SIG-M5 treated with dmso at 0.1 percent for 504 hours (cell line): ENCODE measurements around the gene DPM3.
"Not testable (repeated sequence)": the region's sequence is repeated elsewhere in the genome, so short reads cannot be mapped to it uniquely, and the experiment has no call there.

Experiments
- DNase-seq: peaks from one replicate; lab custom pipeline; 2025; ENCODE audit not compliant: unreplicated experiment; lab: John Stamatoyannopoulos, UW

The DPM3 gene

DNA sequence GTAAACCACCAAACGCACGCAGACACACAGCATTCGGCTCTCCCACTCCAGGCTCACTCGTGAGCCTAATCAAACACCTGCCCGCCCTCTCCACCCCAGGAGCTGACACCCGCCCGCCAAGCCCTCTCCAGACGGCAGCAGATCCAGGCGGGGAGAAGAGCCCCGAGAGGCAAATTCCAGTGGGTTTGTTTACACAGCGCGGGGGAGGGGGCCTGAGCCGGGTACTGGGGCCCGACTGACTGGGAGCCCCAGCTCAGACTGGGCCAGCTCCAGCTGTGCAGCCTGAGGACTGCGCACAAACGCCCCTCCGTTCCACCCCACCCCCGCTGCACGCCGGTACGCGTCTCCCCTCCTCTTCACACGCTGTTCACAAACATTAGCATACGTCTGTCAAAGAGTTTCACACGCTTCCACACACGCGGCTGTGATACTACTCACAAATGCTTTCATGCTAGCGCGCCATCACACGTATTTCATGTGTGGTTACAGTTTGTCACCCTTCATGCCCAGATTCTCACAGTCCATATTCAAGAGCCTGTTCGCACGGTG, 13.7 kb downstream of the DPM3 start:
- DNase-seq, result no peak

DNA sequence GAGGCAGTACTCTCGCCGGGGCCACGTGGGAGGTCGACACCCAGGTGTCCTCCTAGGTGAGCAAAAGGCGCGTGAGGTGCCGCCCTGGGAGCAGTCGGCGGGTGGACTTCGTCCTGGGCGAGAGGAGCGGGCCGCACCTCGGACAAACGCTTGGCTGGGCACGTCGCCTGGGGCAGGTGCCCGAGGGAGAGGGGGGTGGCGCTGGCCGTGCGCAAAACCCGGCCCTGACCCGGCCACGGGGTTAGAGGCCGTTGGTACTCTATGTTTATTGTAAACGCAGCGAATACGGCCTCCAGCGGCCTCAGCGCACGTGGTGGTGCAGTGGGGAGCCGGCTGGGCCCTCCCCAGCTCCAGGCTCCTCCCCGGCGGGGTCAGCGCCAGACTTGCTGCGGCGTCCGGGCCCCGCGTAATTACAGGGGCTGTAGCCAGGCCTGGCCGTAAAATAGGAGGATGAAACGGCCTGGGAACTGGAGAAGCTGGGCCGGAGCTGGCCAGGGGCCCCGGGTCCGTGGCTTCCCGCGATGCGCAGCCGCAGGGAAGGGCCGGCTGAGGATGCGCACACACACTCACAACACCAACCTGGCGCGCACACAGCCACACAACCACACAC, 14.3 kb downstream of the DPM3 start:
- no peak for DNase-seq

- no peak for DNase-seq
These were observed 14.8 kb downstream of the DPM3 start for GRCh38 chr1:155125511-155125945.

DNA sequence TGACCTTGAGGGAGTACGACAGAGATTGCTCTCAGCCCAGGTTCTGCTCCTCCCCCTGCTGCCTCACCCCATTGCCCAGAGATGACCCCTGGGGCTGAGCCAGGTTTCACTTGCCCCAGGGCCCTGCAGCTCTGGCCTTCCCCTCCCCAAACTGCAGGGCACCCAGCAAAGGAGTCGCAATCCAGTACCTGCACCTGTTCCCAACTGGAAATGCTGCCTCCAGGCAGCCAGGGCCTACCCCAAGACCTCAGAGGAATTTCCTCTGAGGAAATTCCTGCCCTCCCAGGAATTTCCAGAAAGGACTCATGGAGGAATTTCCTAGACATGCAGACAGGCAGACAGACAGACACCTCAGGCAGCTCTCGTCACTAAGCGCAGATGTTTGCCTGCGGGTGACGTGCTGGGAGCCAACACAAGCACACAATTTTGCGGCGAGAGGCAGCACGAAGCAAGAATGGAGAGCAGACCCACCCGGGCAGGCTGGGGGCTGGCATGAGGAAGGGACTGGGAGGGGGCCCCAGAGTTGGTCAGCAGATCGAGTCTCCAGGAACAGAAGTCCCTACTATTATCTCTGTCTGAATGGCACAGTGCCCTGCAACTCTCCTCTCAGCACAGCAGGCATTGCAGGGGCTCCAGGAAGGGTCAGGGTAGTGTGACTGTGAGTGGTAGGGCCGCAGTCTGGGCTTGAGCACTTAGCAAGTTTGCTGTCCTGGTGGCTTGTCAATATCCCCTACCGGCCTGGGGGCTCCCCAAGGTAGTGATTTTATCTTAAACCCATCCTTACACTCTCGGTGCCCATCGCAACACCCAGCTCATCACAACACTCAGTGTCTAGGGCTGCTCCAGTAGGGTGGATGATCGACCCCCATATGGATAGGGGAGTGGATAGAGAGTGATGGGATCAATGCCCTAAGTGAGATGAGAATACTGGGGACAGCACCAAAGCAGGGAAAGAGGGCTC, 15.5 kb downstream of the DPM3 start:
- no peak for DNase-seq

DNA sequence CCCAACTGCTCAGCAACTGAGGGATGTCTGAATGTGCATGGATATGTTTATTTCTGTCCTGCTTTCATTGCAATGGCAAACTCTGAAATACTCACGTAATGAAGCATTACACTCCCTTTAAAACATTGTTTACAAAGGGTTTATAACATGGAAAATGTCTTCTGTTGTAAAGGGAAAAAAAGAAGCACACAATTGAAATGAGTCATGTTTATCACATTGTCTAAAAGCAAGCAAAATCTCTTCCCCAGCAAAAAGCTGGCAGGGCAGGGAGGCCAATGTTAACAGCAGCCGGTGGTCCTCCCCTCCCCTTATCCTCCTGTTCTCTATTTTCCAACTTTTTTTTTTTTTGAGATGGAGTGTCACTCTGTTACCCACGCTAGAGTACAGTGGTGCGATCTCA, 16.5 kb downstream of the DPM3 start:
- no peak for DNase-seq

DNA sequence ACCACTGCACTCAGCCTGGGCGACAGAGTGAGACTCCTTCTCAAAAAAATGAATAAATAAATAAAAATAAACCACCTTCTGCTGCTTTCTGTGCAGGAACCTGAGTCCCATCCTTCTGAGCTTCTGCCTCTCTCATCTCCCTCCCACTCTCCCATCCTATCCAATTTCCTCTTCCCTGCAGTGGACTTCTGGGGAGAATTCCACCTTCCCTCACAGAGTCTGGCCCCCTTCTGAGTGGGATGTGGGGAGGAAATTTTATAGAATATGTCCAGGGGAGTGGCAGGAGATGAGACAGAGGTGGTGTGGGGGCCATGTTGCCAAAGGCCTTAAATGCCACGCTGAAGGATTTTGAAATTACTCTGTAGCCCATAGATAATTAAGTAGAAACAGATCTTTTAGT, 18.0 kb downstream of the DPM3 start:
- no peak for DNase-seq

DNA sequence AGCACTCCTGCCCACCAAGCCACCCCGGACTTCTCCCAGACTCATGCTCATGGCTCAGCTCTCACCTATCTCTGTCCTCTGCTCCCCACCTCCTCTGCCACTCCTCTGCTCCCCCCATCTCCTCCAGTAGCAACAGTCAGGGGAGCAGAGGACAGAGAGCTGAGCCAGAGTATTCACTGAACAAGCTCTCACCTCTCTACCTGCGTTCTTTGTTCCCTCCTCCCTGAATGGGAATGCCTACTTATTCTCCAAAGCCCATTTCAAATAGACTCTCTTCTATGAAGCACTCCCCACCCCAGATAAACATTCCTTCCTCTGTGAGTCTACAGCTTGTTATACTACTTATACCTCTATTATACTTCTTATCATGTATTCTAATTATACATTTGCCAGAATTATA, 19.1 kb downstream of the DPM3 start:
- no peak for DNase-seq

GRCh38 chr1:155120253-155120652, 20.1 kb downstream of the DPM3 start:
- DNase-seq, result no peak

- not testable (repeated sequence) for DNase-seq
These were observed 22.2 kb downstream of the DPM3 start for GRCh38 chr1:155118090-155118489.

- DNase-seq, result no peak
These were observed 22.7 kb downstream of the DPM3 start for GRCh38 chr1:155117610-155118009.

GRCh38 chr1:155116113-155116764, 24.1 kb downstream of the DPM3 start:
- DNase-seq, result no peak

- no peak for DNase-seq
These were observed 26.8 kb downstream of the DPM3 start for GRCh38 chr1:155113450-155113980.

- DNase-seq, result no peak
These were observed 29.5 kb downstream of the DPM3 start for GRCh38 chr1:155110826-155111225.

DNA sequence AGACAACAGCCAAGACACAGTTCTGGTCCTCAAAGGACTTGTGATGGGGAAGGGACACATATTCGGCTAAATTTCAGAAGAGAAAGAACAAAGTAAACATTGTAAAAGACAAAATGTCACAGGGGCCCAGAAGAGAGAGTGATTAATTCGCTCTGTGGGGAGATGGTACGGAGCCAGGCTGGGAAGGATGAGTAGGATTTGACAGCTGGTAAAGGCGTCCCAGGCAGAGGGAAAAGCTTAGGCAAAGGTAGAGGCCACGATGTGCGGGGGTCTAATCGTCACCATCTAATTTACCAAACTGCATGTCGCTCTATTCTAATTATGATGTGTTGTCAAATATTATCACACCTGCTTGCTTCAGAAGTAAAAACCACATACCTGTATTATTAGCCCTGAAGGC, 29.9 kb downstream of the DPM3 start:
- no peak for DNase-seq

DNA sequence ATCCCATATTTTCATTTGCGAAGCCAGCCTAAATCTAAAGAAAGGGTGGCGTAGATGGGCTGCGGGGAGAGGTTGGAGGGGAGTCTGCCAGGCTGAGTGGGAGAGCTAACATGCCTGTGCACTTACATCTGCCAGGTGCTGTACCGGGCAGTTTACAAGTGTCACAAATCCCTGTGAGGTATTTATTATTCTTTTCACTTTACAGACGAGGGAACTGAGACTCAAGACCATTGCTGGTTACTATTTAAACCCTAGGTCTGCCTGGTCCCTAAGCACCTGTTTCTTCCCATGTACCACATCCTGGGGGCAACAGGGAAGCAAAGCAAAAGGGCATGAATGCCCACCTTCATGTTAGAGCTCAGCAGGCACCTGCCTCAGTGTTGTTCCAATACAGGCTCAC, 32.0 kb downstream of the DPM3 start:
- DNase-seq, result no peak

GRCh38 chr1:155107309-155108264, 32.7 kb downstream of the DPM3 start:
- no peak for DNase-seq

DNA sequence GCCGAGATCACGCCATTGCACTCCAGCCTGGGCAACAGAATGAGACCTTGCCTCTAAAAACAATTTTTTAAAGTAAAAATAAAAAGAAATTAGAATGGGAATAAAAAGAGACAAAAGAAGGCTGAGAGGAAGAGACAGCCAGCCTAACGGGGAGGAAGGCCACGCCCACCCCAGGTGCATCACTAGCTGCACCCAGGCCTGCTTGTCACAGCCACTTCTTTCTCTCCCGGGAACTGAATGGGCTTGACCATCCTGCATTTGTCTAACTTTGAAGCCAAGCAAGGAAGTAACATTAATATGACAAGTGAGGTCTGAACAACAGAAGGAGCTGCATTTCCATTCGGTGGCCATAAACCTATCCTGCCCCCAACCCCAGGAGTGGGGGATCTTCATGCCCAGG, 33.5 kb downstream of the DPM3 start:
- DNase-seq, result no peak

GRCh38 chr1:155105604-155106011, 34.7 kb downstream of the DPM3 start:
- no peak for DNase-seq

GRCh38 chr1:155104605-155105534, 35.5 kb downstream of the DPM3 start:
- no peak for DNase-seq
